Neural progenitor cell (in vitro differentiated cells): Measurements from ENCODE around the gene KRTAP17-1. TPM values are rescaled to one million over a fixed set of nuclear protein-coding genes. Genes with fewer than 3 reads are reported as not detected.
A peak's percentile ranks its signal among the peaks of the same experiment; 100 is the strongest.

ENCODE experiments used
- DNase-seq: peaks from one replicate; pipeline ENCODE4 v3.0.0-alpha.2; 2016; ENCODE audit warnings: low spot score
- H2AFZ ChIP-seq: fragments of 200-600 bp; sonication (generic); replicated peaks from 2 replicates; pipeline ENCODE4 v1.6.1; 2016; ENCODE audit warnings: antibody characterized with exemption
- H3F3A ChIP-seq: fragments of 200-600 bp; sonication (generic); 2 replicates; pipeline ENCODE4 v1.6.1; 2016; ENCODE audit warnings: antibody characterized with exemption, low read depth
- H3K27ac ChIP-seq: fragments of 200-600 bp; sonication (generic); 2 replicates; pipeline ENCODE4 v1.5.1; 2016; ENCODE audit warnings: mild to moderate bottlenecking
- H3K27me3 ChIP-seq: fragments of 200-600 bp; sonication (generic); 2 replicates; pipeline ENCODE4 v1.6.1; 2016; ENCODE audit warnings: mild to moderate bottlenecking, moderate library complexity
- H3K36me3 ChIP-seq: fragments of 200-600 bp; sonication (generic); 2 replicates; pipeline ENCODE4 v1.5.1; 2016
- H3K4me1 ChIP-seq: fragments of 200-600 bp; sonication (generic); 2 replicates; pipeline ENCODE4 v1.6.1; 2016; ENCODE audit warnings: mixed run types
- H3K4me2 ChIP-seq: fragments of 200-600 bp; sonication (generic); 2 replicates; pipeline ENCODE4 v1.6.1; 2016
- H3K4me3 ChIP-seq: fragments of 200-600 bp; sonication (generic); 2 replicates; pipeline ENCODE4 v1.5.1; 2016
- H3K79me2 ChIP-seq: fragments of 200-600 bp; sonication (generic); 2 replicates; pipeline ENCODE4 v1.6.1; 2016; ENCODE audit warnings: low read depth
- H3K9ac ChIP-seq: fragments of 200-600 bp; sonication (generic); 2 replicates; pipeline ENCODE4 v1.6.1; 2016
- H3K9me3 ChIP-seq: fragments of 200-600 bp; sonication (generic); 2 replicates; pipeline ENCODE4 v1.5.1; 2016; ENCODE audit warnings: low read depth
- H4K20me1 ChIP-seq: fragments of 200-600 bp; sonication (generic); 2 replicates; pipeline ENCODE4 v1.6.1; 2016; ENCODE audit warnings: low read depth
- H3K27ac Mint-ChIP-seq: 3 replicates; pipeline ENCODE4 v1.8.0; 2021; ENCODE audit warnings: mixed read lengths
- H3K27me3 Mint-ChIP-seq: 2 replicates; pipeline ENCODE4 v1.8.0; 2022; ENCODE audit warnings: low read depth, mild to moderate bottlenecking, inconsistent platforms, moderate library complexity, mixed read lengths; ENCODE audit not compliant: insufficient read depth
- H3K36me3 Mint-ChIP-seq: 3 replicates; pipeline ENCODE4 v1.8.0; 2021; ENCODE audit warnings: mixed read lengths
- H3K4me1 Mint-ChIP-seq: 3 replicates; pipeline ENCODE4 v1.8.0; 2021; ENCODE audit warnings: mixed read lengths
- H3K4me3 Mint-ChIP-seq: 3 replicates; pipeline ENCODE4 v1.8.0; 2021; ENCODE audit warnings: mild to moderate bottlenecking, moderate library complexity, mixed read lengths
- H3K9me3 Mint-ChIP-seq: 3 replicates; pipeline ENCODE4 v1.8.0; 2020; ENCODE audit warnings: mixed read lengths
- CTCF ChIP-seq: fragments of 200-600 bp; sonication (generic); IDR thresholded peaks from 2 replicates; pipeline ENCODE4 v1.5.1; 2017; ENCODE audit warnings: antibody characterized with exemption, mild to moderate bottlenecking
- EZH2 ChIP-seq: fragments of 200-600 bp; sonication (generic); IDR thresholded peaks from 2 replicates; pipeline ENCODE4 v1.6.1; 2017; ENCODE audit warnings: antibody characterized with exemption, mild to moderate bottlenecking, moderate library complexity
- EZH2phosphoT487 ChIP-seq: fragments of 200-600 bp; sonication (generic); IDR thresholded peaks from 2 replicates; pipeline ENCODE4 v1.6.1; 2017; ENCODE audit warnings: antibody characterized with exemption
- total RNA-seq: library from RNA; depleted of rRNA; stranded (reverse); fragments of >200 nt; gene quantifications from 2 replicates; pipeline ENCODE4 v1.2.3, GENCODE V29; 2015; ENCODE audit warnings: low replicate concordance

The KRTAP17-1 gene
- total RNA-seq, 1 donor from 2014 or later = not detected

DNA sequence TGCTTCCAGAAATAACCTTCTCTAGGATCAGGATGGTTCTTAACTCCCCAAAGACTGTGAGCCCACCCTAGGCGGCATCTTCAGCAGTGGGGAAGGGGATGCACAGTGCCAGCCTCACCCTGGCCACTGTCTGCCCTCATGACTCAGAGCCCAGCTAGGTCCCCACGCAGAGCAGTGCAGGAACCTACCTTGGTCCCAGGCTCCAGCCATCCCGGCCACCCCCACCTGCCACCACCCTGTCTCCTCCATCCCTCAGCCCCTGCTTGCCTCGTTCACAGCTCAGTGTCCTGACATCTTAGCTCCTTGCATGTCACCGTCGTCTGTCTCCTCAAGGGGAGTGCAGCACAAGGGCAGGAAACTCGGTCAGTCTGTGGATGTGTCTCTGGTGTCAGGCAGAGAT is 16.1 kb upstream of the KRTAP17-1 start:
- H3K4me1 Mint-ChIP-seq = peaks cover 6% of the 10 kb centered on the region
- no peaks in the 10 kb centered on the region for H4K20me1 ChIP-seq
- no peaks in the 10 kb centered on the region for H3K9me3 Mint-ChIP-seq
- no peaks in the 10 kb centered on the region for H3K79me2 ChIP-seq
- DNase-seq = no peak
- H3K4me1 ChIP-seq = no peaks in the 10 kb centered on the region
- H3K27ac ChIP-seq = no peak overlapping the region
- no peak overlapping the region for H3K27ac Mint-ChIP-seq
- H3K27me3 ChIP-seq = no peaks in the 10 kb centered on the region
- no peak overlapping the region for H3K4me3 ChIP-seq
- H3K9ac ChIP-seq = no peak overlapping the region
- H3K9me3 ChIP-seq = no peaks in the 10 kb centered on the region
- H3F3A ChIP-seq = no peaks in the 10 kb centered on the region
- H3K36me3 ChIP-seq = no peaks in the 10 kb centered on the region
- TF ChIP-seq CTCF = no peak
- TF ChIP-seq EZH2phosphoT487 = no peak
- no peak for TF ChIP-seq EZH2
- no peak overlapping the region for H2AFZ ChIP-seq
- H3K36me3 Mint-ChIP-seq = no peaks in the 10 kb centered on the region
- H3K27me3 Mint-ChIP-seq = peaks cover 4% of the 10 kb centered on the region
- no peak overlapping the region for H3K4me3 Mint-ChIP-seq
- H3K4me2 ChIP-seq = no peak overlapping the region

GRCh38 chr17:41329279-41329948 is 13.9 kb upstream of the KRTAP17-1 start:
- H3K36me3 Mint-ChIP-seq = no peaks in the 10 kb centered on the region
- Histone ChIP-seq H3K4me1 (no peaks in the 10 kb centered on the region), H3K36me3 (no peaks in the 10 kb centered on the region), H3F3A (no peaks in the 10 kb centered on the region), H3K27me3 (no peaks in the 10 kb centered on the region), H3K4me3 (no peak overlapping the region), H2AFZ (no peak overlapping the region), H3K4me2 (no peak overlapping the region), H3K79me2 (no peaks in the 10 kb centered on the region), H3K9ac (no peak overlapping the region), H3K9me3 (no peaks in the 10 kb centered on the region), H3K27ac (no peak overlapping the region), H4K20me1 (no peaks in the 10 kb centered on the region)
- H3K27ac Mint-ChIP-seq = no peak overlapping the region
- peaks cover 6% of the 10 kb centered on the region for H3K4me1 Mint-ChIP-seq
- TF ChIP-seq EZH2 (no peak), CTCF (peak; percentile 72)
- H3K27me3 Mint-ChIP-seq = peaks cover 3% of the 10 kb centered on the region
- H3K9me3 Mint-ChIP-seq = no peaks in the 10 kb centered on the region
- H3K4me3 Mint-ChIP-seq = no peak overlapping the region
- DNase-seq = peak; percentile 68

GRCh38 chr17:41328207-41328606 is 12.7 kb upstream of the KRTAP17-1 start:
- no peaks in the 10 kb centered on the region for H3F3A ChIP-seq
- no peak overlapping the region for H3K27ac ChIP-seq
- no peak overlapping the region for H3K4me3 ChIP-seq
- no peaks in the 10 kb centered on the region for H3K9me3 ChIP-seq
- Mint-ChIP-seq H3K4me1 (no peaks in the 10 kb centered on the region), H3K4me3 (no peak overlapping the region), H3K27ac (no peak overlapping the region), H3K27me3 (peaks cover 5% of the 10 kb centered on the region), H3K36me3 (no peaks in the 10 kb centered on the region), H3K9me3 (no peaks in the 10 kb centered on the region)
- H2AFZ ChIP-seq = no peak overlapping the region
- no peak for DNase-seq
- no peak overlapping the region for H3K4me2 ChIP-seq
- no peaks in the 10 kb centered on the region for H3K27me3 ChIP-seq
- H4K20me1 ChIP-seq = no peaks in the 10 kb centered on the region
- H3K36me3 ChIP-seq = no peaks in the 10 kb centered on the region
- no peaks in the 10 kb centered on the region for H3K79me2 ChIP-seq
- no peaks in the 10 kb centered on the region for H3K4me1 ChIP-seq
- H3K9ac ChIP-seq = no peak overlapping the region
- TF ChIP-seq EZH2phosphoT487 = no peak
- TF ChIP-seq EZH2 = no peak
- no peak for TF ChIP-seq CTCF
